ENCODE results near the gene CYP4B1.

The CYP4B1 gene

DNA sequence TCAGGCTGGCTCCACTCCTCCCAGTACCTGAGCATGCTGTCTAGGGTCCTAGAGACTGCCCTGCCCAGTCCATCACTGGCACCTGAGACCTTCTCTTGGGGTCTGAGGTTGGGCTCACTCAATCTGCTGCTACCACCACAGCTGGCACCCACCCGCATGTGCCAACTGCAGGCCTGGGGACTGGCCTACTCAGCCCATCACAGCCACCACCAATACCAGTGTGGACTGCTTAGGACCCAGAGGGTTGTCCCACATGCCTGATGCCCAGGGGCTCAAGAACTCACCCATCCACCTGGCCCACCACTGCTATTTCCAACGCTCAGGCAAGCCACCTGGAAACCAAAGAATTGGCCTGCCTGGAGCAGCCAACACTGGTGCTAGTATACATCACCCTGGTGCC, 63.5 kb downstream of the CYP4B1 start (continued):
- TF ChIP-seq IKZF3 (tag by site-specific recombination; IDR thresholded peaks at IDR 0.05), result no peak
- no peak for TF ChIP-seq ZBTB8A (tag by site-specific recombination; IDR thresholded peaks at IDR 0.05)
- TF ChIP-seq ZIC2 (tag by site-specific recombination; IDR thresholded peaks at IDR 0.05), result no peak
- no peak for TF ChIP-seq ZNF214 (tag by site-specific recombination; IDR thresholded peaks at IDR 0.05; ENCODE audit: borderline replicate concordance)

All from HEK293 (cell line).